AG04450 (cell line): ENCODE data around the gene KRTAP19-8. TPM values are rescaled to one million over a fixed set of nuclear protein-coding genes. Genes with fewer than 3 reads are reported as not detected.

Experiments
- CTCF ChIA-PET: fragments of 300-600, 350-600 bp; formaldehyde crosslinking; extraction: SDS; loops from one replicate; lab custom pipeline; 2022; ENCODE audit warnings: antibody characterized with exemption, inconsistent platforms; lab: Charles Lee
- POLR2A ChIA-PET: fragments of 350-600 bp; formaldehyde crosslinking; extraction: SDS; loops from one replicate; lab custom pipeline; 2021; ENCODE audit warnings: antibody characterized with exemption, inconsistent platforms; lab: Yijun Ruan, JAX
- DNase-seq: peaks from one replicate; pipeline ENCODE4 v3.0.0-alpha.2; 2011; ENCODE audit warnings: low read depth, low spot score
- H3K27ac ChIP-seq: one replicate; pipeline ENCODE4 v1.5.1; 2012; ENCODE audit warnings: low read depth, low read length, control low read depth
- H3K27me3 ChIP-seq: one replicate; pipeline ENCODE4 v1.6.0; 2012; ENCODE audit warnings: low read length; ENCODE audit not compliant: control insufficient read depth, insufficient read depth
- H3K4me3 ChIP-seq: 2 replicates; pipeline ENCODE4 v1.5.1; 2011; ENCODE audit warnings: mild to moderate bottlenecking, low read depth, low read length, control low read depth
- H3K9me3 ChIP-seq: 2 replicates; pipeline ENCODE4 v1.5.1; 2012; ENCODE audit warnings: low read length; ENCODE audit not compliant: control insufficient read depth, insufficient read depth
- CTCF ChIP-seq: IDR thresholded peaks from 2 replicates; pipeline ENCODE4 v1.5.1; 2011; ENCODE audit warnings: low read depth, low read length, control low read depth, inconsistent platforms
- polyA plus RNA-seq: library from polyadenylated mRNA; depleted of rRNA; stranded (reverse); fragments of >200 nt; gene quantifications from 2 replicates; pipeline ENCODE4 v1.2.3, GENCODE V29; 2011

Gene KRTAP19-8
- polyA plus RNA-seq, 1 experiment: not detected

- CTCF ChIA-PET: no interaction called here
- no peak for DNase-seq
- Histone ChIP-seq H3K9me3 (peaks cover 4% of the 10 kb centered on the region; the same call in 1 of the 2 replicates), H3K27me3 (no peaks in the 10 kb centered on the region), H3K27ac (no peak overlapping the region), H3K4me3 (no peak overlapping the region)
- TF ChIP-seq CTCF: no peak
- POLR2A ChIA-PET: no interaction called here
Measured at GRCh38 chr21:31030367-31031106, 7.7 kb downstream of the KRTAP19-8 start.

GRCh38 chr21:31023680-31024079 is 14.6 kb downstream of the KRTAP19-8 start:
- Histone ChIP-seq H3K9me3 (peaks cover 24% of the 10 kb centered on the region), H3K27ac (no peak overlapping the region), H3K27me3 (no peaks in the 10 kb centered on the region), H3K4me3 (no peak overlapping the region)
- CTCF ChIA-PET: no interaction called here
- no peak for DNase-seq
- POLR2A ChIA-PET: no interaction called here
- TF ChIP-seq CTCF: no peak

- ChIA-PET CTCF (no interaction called here), POLR2A (no interaction called here)
- no peaks in the 10 kb centered on the region for H3K27me3 ChIP-seq
- H3K9me3 ChIP-seq: peaks cover 24% of the 10 kb centered on the region
- no peak overlapping the region for H3K27ac ChIP-seq
- H3K4me3 ChIP-seq: no peak overlapping the region
- no peak for DNase-seq
- no peak for TF ChIP-seq CTCF
Measured at GRCh38 chr21:31022306-31022705, 16.0 kb downstream of the KRTAP19-8 start.

- POLR2A ChIA-PET: no interaction called here
- H3K27me3 ChIP-seq: no peaks in the 10 kb centered on the region
- TF ChIP-seq CTCF: no peak
- H3K9me3 ChIP-seq: peaks cover 19% of the 10 kb centered on the region
- no peak overlapping the region for H3K27ac ChIP-seq
- no peak overlapping the region for H3K4me3 ChIP-seq
- DNase-seq: no peak
- CTCF ChIA-PET: no interaction called here
Measured at GRCh38 chr21:31018232-31018631, 20.0 kb downstream of the KRTAP19-8 start.

GRCh38 chr21:31014891-31015290 is 23.4 kb downstream of the KRTAP19-8 start:
- no peak overlapping the region for H3K4me3 ChIP-seq
- peaks cover 11% of the 10 kb centered on the region for H3K9me3 ChIP-seq
- H3K27me3 ChIP-seq: no peaks in the 10 kb centered on the region
- TF ChIP-seq CTCF: no peak
- POLR2A ChIA-PET: no interaction called here
- H3K27ac ChIP-seq: no peak overlapping the region
- DNase-seq: no peak
- CTCF ChIA-PET: no interaction called here
